ENCODE data around the gene ITPKC.

GRCh38 chr19:40703029-40703755 lies 13.7 kb upstream of the ITPKC start:
- TF ChIP-seq, protein P1, sequence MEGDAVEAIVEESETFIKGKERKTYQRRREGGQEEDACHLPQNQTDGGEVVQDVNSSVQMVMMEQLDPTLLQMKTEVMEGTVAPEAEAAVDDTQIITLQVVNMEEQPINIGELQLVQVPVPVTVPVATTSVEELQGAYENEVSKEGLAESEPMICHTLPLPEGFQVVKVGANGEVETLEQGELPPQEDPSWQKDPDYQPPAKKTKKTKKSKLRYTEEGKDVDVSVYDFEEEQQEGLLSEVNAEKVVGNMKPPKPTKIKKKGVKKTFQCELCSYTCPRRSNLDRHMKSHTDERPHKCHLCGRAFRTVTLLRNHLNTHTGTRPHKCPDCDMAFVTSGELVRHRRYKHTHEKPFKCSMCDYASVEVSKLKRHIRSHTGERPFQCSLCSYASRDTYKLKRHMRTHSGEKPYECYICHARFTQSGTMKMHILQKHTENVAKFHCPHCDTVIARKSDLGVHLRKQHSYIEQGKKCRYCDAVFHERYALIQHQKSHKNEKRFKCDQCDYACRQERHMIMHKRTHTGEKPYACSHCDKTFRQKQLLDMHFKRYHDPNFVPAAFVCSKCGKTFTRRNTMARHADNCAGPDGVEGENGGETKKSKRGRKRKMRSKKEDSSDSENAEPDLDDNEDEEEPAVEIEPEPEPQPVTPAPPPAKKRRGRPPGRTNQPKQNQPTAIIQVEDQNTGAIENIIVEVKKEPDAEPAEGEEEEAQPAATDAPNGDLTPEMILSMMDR (IDR thresholded peaks at IDR 0.05) = no peak
- no peak for TF ChIP-seq POLR2A (IDR thresholded peaks at IDR 0.05)
